ENCODE data around the gene PHKB.

The PHKB gene

GRCh38 chr16:47697826-47698225, 236.7 kb downstream of the PHKB start:
- no peak for DNase-seq

GRCh38 chr16:47699106-47699505, 238.0 kb downstream of the PHKB start:
- no peak for DNase-seq

GRCh38 chr16:47700857-47701587, 239.9 kb downstream of the PHKB start:
- DNase-seq, result no peak

- DNase-seq, result no peak
Observed at GRCh38 chr16:47705266-47705665, 244.1 kb downstream of the PHKB start.

- DNase-seq, result no peak
Observed at GRCh38 chr16:47711809-47712208, 250.7 kb downstream of the PHKB start.

- DNase-seq, result no peak
Observed at GRCh38 chr16:47712276-47713224, 251.4 kb downstream of the PHKB start.

- no peak for DNase-seq
Observed at GRCh38 chr16:47713225-47713595, 252.1 kb downstream of the PHKB start.

- no peak for DNase-seq
Observed at GRCh38 chr16:47715442-47716083, 254.4 kb downstream of the PHKB start.

- DNase-seq, result no peak
Observed at GRCh38 chr16:47716571-47716970, 255.4 kb downstream of the PHKB start.

- no peak for DNase-seq
Observed at GRCh38 chr16:47719713-47720112, 258.6 kb downstream of the PHKB start.

GRCh38 chr16:47721006-47721637, 260.0 kb downstream of the PHKB start:
- DNase-seq, result no peak

- no peak for DNase-seq
Observed at GRCh38 chr16:47722046-47722445, 260.9 kb downstream of the PHKB start.

- no peak for DNase-seq
Observed at GRCh38 chr16:47724115-47724785, 263.1 kb downstream of the PHKB start.

GRCh38 chr16:47725188-47725695, 264.1 kb downstream of the PHKB start:
- DNase-seq, result no peak

GRCh38 chr16:47726031-47726675, 265.0 kb downstream of the PHKB start:
- no peak for DNase-seq

GRCh38 chr16:47727131-47727530, 266.0 kb downstream of the PHKB start:
- no peak for DNase-seq

- no peak for DNase-seq
Observed at GRCh38 chr16:47728205-47728604, 267.1 kb downstream of the PHKB start.

GRCh38 chr16:47729701-47730100, 268.6 kb downstream of the PHKB start:
- no peak for DNase-seq

- no peak for DNase-seq
Observed at GRCh38 chr16:47731252-47731651, 270.1 kb downstream of the PHKB start.

GRCh38 chr16:47732122-47732521, 271.0 kb downstream of the PHKB start:
- DNase-seq, result no peak

GRCh38 chr16:47732523-47733111, 271.5 kb downstream of the PHKB start:
- no peak for DNase-seq

Measured in CD4-positive, alpha-beta T cell treated with Interleukin-17A for 1 hour (primary cell).